Measurements from ENCODE around the gene TAF1C. TPM values are rescaled to one million over a fixed set of nuclear protein-coding genes. Genes with fewer than 3 reads are reported as not detected.

TAF1C gene
- total RNA-seq, 1 donor from 2014 or later, result 80.2 TPM

DNA sequence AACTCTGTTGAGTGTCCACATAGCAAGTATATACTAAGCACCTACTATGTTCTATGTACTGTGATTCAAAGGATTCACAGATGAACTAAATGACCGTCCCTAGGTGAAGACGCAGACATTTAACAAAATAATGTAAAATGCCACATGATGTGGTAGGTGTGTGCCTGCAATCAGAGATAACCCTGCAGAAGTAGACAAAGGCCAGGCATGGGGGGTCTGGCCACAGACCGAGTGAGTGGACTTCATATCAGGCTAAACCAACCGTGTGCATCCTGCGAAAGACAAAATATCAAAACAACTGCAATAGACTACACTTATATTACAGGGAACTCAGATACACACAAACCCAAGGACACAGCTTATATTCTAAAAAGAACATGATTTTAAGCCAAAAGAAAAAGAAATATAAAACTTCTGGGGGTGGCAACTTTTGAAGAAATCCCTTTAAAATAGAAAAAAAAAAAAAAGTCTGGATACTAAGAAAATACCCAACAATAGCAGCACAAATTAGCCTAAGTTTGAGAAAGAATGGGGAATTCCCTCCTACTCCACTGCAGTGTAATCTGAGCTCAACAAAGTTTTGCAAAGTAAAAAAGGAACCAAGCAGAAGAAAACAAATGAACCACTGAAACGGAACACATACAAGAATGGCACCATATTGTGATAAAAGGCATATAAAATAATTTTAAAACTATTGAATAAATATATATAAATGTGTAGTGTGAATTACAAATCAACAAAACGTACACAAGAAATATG is 54.2 kb downstream of the TAF1C start:
- DNase-seq (no peak), ATAC-seq (no peak)
- peaks cover 29% of the 10 kb centered on the region for H3K36me3 ChIP-seq
- no peaks in the 10 kb centered on the region for H3K4me1 ChIP-seq
- no peak overlapping the region for H3K27ac ChIP-seq
- H3K4me3 ChIP-seq, result no peak overlapping the region
- no peak for TF ChIP-seq CTCF (IDR thresholded peaks at IDR 0.05)
- H3K27me3 ChIP-seq, result no peaks in the 10 kb centered on the region
- no peaks in the 10 kb centered on the region for H3K9me3 ChIP-seq
- intact Hi-C loops (cut with DNase I), result no loop called here

GRCh38 chr16:84131117-84131516 is 55.7 kb downstream of the TAF1C start:
- no peaks in the 10 kb centered on the region for H3K4me1 ChIP-seq
- H3K9me3 ChIP-seq, result no peaks in the 10 kb centered on the region
- no peak for ATAC-seq
- no peak for TF ChIP-seq CTCF (IDR thresholded peaks at IDR 0.05)
- no peak overlapping the region for H3K4me3 ChIP-seq
- no peak overlapping the region for H3K27ac ChIP-seq
- no peak for DNase-seq
- no peaks in the 10 kb centered on the region for H3K27me3 ChIP-seq
- intact Hi-C loops (cut with DNase I), result no loop called here
- H3K36me3 ChIP-seq, result peaks cover 35% of the 10 kb centered on the region

Other genes starting within 250 kb of the TAF1C start
- 19.0 TPM for gene OSGIN1, start 233.8 kb downstream of the TAF1C start, total RNA-seq
- not detected for gene NECAB2, start 218.8 kb downstream of the TAF1C start, total RNA-seq
- not detected for gene SLC38A8, start 144.3 kb downstream of the TAF1C start, total RNA-seq
- gene MBTPS1, start 70.1 kb downstream of the TAF1C start, total RNA-seq, result 97.5 TPM
- 31.0 TPM for gene HSDL1, start 41.9 kb downstream of the TAF1C start, total RNA-seq
- 0.49 TPM for gene DNAAF1, start 41.7 kb downstream of the TAF1C start, total RNA-seq
- gene ADAD2, start 4.1 kb upstream of the TAF1C start, total RNA-seq, result 0.52 TPM
- gene KCNG4, start 53.0 kb upstream of the TAF1C start, total RNA-seq, result not detected
- 26.0 TPM for gene WFDC1, start 107.8 kb upstream of the TAF1C start, total RNA-seq
- gene ATP2C2, start 181.5 kb upstream of the TAF1C start, total RNA-seq, result 48.9 TPM